ENCODE results near the gene EPC2.

EPC2 gene

DNA sequence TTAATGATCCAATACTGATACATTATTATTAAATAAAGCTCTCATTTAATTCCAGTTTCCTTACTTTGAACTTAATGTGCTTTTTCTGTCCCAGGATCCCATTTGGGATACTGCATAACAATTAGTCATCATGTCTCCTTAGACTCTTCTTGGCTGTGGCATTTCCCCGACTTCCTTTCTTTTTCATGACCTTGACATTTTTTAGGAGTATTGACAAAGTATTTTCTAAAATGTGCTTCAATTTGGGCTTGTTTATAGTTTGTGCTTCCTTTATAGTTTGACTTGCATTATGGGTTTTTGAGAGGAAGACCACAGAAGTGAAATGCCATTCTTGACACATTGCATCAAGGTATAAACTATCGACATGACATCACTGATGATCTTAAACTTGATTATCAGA lies 184.4 kb downstream of the EPC2 start:
- no CpG with 5 or more reads among the region's 2 CpGs for WGBS (ENCODE audit: insufficient coverage)
- POLR2A ChIA-PET = no interaction called here

DNA sequence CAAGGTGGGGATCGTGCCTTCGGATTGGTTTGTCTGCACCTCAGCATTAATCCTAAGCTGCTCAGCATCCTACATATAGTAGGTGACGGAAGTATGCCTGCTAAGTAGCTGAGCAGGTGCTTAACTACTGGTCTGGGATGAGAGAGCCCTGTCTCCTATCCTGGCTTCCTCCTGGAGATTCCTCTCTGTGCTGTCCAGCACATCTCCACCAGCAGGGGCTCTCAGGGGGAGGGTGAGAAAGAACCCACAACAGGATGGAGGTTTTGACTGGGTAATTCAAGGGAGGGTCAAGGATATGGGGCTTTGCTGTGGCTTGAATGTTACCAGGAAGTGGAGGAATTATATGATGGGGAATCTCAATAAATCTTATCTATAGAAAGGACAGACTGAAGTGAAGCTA lies 185.1 kb downstream of the EPC2 start:
- no peaks in the 10 kb centered on the region for H3K36me3 ChIP-seq (ENCODE audit: control insufficient read depth in 4 of 4, insufficient read depth in 4 of 4, low read length in 3 of 4)
- no peak for DNase-seq
- H3K27ac ChIP-seq (ENCODE audit: insufficient read depth in 1 of 2, low read depth in 1 of 2, low read length in 2 of 2, poor library complexity in 1 of 2, severe bottlenecking in 2 of 2) = no peak overlapping the region
- no peaks in the 10 kb centered on the region for H3K4me1 ChIP-seq (ENCODE audit: control extremely low read depth in 1 of 4, control insufficient read depth in 4 of 4, insufficient read depth in 4 of 4, low read length in 3 of 4)
- CTCF ChIA-PET = no interaction called here
- POLR2A ChIA-PET = no interaction called here
- H3K27me3 ChIP-seq (replicated peaks in 2 of 5; ENCODE audit: control insufficient read depth in 4 of 5, insufficient read depth in 5 of 5, low read length in 4 of 5) = peaks cover 0 to 2% (median 0%) of the 10 kb centered on the region in 5 experiments
- H3K9me3 ChIP-seq (ENCODE audit: control extremely low read depth in 1 of 5, control insufficient read depth in 4 of 5, insufficient read depth in 2 of 5, low read depth in 1 of 5, low read length in 4 of 5) = no peaks in the 10 kb centered on the region
- no peak overlapping the region for H3K4me3 ChIP-seq (ENCODE audit: control insufficient read depth in 1 of 7, extremely low read depth in 1 of 7, insufficient read depth in 4 of 7, low read depth in 2 of 7, low read length in 6 of 7)
- 74% methylated on average over 3 of the region's 3 CpGs for WGBS (ENCODE audit: insufficient coverage)

More for the DNA sequence above, 184.4 kb downstream of the EPC2 start:
- Histone ChIP-seq H3K36me3 (ENCODE audit: control insufficient read depth in 4 of 4, insufficient read depth in 4 of 4, low read length in 3 of 4) (no peaks in the 10 kb centered on the region), H3K4me1 (ENCODE audit: control extremely low read depth in 1 of 4, control insufficient read depth in 4 of 4, insufficient read depth in 4 of 4, low read length in 3 of 4) (no peaks in the 10 kb centered on the region), H3K4me3 (ENCODE audit: control insufficient read depth in 1 of 7, extremely low read depth in 1 of 7, insufficient read depth in 4 of 7, low read depth in 2 of 7, low read length in 6 of 7) (no peak overlapping the region), H3K9me3 (ENCODE audit: control extremely low read depth in 1 of 5, control insufficient read depth in 4 of 5, insufficient read depth in 2 of 5, low read depth in 1 of 5, low read length in 4 of 5) (no peaks in the 10 kb centered on the region), H3K27ac (ENCODE audit: insufficient read depth in 1 of 2, low read depth in 1 of 2, low read length in 2 of 2, poor library complexity in 1 of 2, severe bottlenecking in 2 of 2) (no peak overlapping the region), H3K27me3 (replicated peaks in 2 of 5; ENCODE audit: control insufficient read depth in 4 of 5, insufficient read depth in 5 of 5, low read length in 4 of 5) (peaks cover 0 to 2% (median 0%) of the 10 kb centered on the region in 5 experiments)
- CTCF ChIA-PET = no interaction called here
- no peak for DNase-seq

DNA sequence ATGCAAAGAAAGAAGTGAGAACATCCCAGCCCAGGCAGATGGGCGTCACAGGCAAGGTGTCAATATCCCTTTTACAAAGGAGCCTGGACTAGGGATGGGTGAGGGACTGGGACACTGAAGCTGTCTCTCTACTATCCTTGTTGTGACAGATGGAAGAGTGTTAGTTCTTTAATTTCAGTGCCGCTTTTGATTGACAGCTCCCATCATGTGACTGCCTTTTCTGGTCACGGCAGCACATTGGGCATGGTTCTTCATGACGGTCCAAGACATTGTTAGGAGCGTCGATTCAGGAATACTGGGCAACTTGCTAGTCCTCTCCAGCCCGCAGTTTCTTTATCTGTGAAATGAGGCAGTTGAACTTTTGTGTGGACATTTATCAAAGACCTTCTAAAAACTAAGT lies 188.1 kb downstream of the EPC2 start:
- CTCF ChIA-PET = interaction anchor here (0.8 kb wide), 1 partner anchor 15 kb away, joined by 3 read pairs; no protein-coding TSS in a partner anchor
- Histone ChIP-seq H3K27me3 (replicated peaks in 2 of 5; ENCODE audit: control insufficient read depth in 4 of 5, insufficient read depth in 5 of 5, low read length in 4 of 5) (peaks cover 0 to 4% (median 0%) of the 10 kb centered on the region in 5 experiments), H3K4me3 (ENCODE audit: control insufficient read depth in 1 of 7, extremely low read depth in 1 of 7, insufficient read depth in 4 of 7, low read depth in 2 of 7, low read length in 6 of 7) (no peak overlapping the region), H3K36me3 (ENCODE audit: control insufficient read depth in 4 of 4, insufficient read depth in 4 of 4, low read length in 3 of 4) (no peaks in the 10 kb centered on the region), H3K4me1 (ENCODE audit: control extremely low read depth in 1 of 4, control insufficient read depth in 4 of 4, insufficient read depth in 4 of 4, low read length in 3 of 4) (no peaks in the 10 kb centered on the region), H3K27ac (ENCODE audit: insufficient read depth in 1 of 2, low read depth in 1 of 2, low read length in 2 of 2, poor library complexity in 1 of 2, severe bottlenecking in 2 of 2) (no peak overlapping the region), H3K9me3 (ENCODE audit: control extremely low read depth in 1 of 5, control insufficient read depth in 4 of 5, insufficient read depth in 2 of 5, low read depth in 1 of 5, low read length in 4 of 5) (no peaks in the 10 kb centered on the region)
- POLR2A ChIA-PET = no interaction called here
- 94% methylated on average over 6 of the region's 7 CpGs for WGBS (ENCODE audit: insufficient coverage)
- DNase-seq = no peak

Data from common myeloid progenitor, CD34-positive (primary cell).